Gastroesophageal sphincter (tissue), 3 donors: ENCODE data around the gene PLAC9.

Experiments
- EP300 ChIP-seq: sonication (generic); formaldehyde crosslinking; IDR thresholded peaks from one replicate; pipeline ENCODE4 v1.6.1; 2017; ENCODE audit warnings: antibody characterized with exemption, mild to moderate bottlenecking
- POLR2A ChIP-seq, 2 donors: fragments of 450-650 bp; IDR thresholded peaks; one replicate each; pipeline ENCODE4 v1.6.1; 2017; ENCODE audit warnings: antibody characterized with exemption in 2 of 2, mild to moderate bottlenecking in 2 of 2, moderate library complexity in 1 of 2
- TF ChIP-seq, protein P1 (sequence below), 4 experiments: fragments of 200-600 bp in 2 of 4; fragments of 450-650 bp in 2 of 4; sonication (generic) in 1 of 4; IDR thresholded peaks; one replicate each; pipeline ENCODE4 v1.5.1; 2017 to 2019; ENCODE audit warnings: antibody characterized with exemption in 4 of 4, mild to moderate bottlenecking in 2 of 4, moderate library complexity in 2 of 4

DNA sequence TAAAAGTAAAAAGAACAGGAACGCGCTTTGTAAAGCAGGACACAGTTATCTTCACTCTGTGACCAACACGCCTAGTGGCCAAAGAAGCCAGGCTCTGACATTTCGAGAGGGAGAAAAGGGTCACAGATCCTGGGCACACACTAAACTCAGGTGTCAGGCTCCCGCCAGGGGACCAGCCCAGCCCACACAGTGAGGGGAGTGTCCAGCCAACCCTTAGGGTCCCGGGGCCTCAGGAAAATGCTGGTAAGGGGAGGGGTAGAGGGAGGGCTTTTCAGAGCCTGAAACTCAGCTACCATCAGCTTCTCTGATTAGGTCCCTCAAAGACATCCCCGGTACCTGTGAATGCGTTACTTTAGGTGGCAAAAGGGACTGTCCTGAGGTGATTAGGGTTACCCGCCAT, 56.2 kb downstream of the PLAC9 start:
- TF ChIP-seq, protein P1, sequence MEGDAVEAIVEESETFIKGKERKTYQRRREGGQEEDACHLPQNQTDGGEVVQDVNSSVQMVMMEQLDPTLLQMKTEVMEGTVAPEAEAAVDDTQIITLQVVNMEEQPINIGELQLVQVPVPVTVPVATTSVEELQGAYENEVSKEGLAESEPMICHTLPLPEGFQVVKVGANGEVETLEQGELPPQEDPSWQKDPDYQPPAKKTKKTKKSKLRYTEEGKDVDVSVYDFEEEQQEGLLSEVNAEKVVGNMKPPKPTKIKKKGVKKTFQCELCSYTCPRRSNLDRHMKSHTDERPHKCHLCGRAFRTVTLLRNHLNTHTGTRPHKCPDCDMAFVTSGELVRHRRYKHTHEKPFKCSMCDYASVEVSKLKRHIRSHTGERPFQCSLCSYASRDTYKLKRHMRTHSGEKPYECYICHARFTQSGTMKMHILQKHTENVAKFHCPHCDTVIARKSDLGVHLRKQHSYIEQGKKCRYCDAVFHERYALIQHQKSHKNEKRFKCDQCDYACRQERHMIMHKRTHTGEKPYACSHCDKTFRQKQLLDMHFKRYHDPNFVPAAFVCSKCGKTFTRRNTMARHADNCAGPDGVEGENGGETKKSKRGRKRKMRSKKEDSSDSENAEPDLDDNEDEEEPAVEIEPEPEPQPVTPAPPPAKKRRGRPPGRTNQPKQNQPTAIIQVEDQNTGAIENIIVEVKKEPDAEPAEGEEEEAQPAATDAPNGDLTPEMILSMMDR (IDR thresholded peaks at IDR 0.05): no peak
- no peak for TF ChIP-seq EP300
- TF ChIP-seq POLR2A (IDR thresholded peaks at IDR 0.05): no peak
